ENCODE results near the gene GRB14. TPM values are rescaled to one million over a fixed set of nuclear protein-coding genes. Genes with fewer than 3 reads are reported as not detected.

GRB14 gene
- total RNA-seq, 1 donor from 2014 or later, result 5.8 TPM

DNA sequence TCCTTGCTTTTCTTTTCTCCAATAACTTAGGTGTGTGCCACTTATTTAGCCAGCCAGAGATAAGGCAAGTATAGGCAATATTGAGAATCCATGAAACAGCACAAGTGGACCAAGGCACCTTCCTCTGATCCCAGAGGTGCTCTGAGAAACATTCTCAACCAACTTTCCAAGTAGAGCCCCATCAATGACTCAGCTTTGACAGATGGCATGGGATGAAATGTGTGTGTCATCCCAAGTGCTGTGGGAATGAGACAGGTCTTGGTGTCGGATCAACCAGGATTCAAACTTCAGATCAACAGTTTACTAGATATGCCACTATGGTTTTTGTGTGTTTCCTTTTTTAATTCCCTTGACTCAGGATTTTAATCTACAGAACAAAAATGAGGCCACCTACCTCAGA lies 164.0 kb downstream of the GRB14 start:
- Mint-ChIP-seq H3K9me3 (ENCODE audit: unreplicated experiment) (no peaks in the 10 kb centered on the region), H3K27ac (ENCODE audit: unreplicated experiment) (no peak overlapping the region), H3K27me3 (ENCODE audit: unreplicated experiment) (no peaks in the 10 kb centered on the region)

DNA sequence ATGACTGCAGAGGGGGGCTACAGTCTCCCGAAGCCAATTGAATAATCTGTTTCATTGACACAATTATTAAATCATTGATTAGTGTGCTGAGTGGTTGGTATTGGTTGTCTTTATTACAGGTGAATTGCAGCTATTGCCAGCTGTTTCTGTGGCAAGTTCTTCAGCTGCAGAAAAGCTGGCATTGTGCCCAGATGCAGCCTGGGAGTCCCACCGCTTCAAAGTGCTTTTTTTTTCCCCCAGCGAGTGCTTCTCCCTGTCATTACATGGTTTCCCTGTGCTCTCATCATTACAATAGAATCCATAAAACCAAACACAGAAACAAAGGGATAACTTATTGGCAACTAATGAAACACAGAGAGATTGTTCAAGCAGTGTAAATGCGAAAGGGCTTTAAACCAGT lies 164.7 kb downstream of the GRB14 start:
- no peak for DNase-seq (ENCODE audit: low spot score)
- H3K9me3 Mint-ChIP-seq (ENCODE audit: unreplicated experiment), result no peaks in the 10 kb centered on the region
- TF ChIP-seq, protein P1, sequence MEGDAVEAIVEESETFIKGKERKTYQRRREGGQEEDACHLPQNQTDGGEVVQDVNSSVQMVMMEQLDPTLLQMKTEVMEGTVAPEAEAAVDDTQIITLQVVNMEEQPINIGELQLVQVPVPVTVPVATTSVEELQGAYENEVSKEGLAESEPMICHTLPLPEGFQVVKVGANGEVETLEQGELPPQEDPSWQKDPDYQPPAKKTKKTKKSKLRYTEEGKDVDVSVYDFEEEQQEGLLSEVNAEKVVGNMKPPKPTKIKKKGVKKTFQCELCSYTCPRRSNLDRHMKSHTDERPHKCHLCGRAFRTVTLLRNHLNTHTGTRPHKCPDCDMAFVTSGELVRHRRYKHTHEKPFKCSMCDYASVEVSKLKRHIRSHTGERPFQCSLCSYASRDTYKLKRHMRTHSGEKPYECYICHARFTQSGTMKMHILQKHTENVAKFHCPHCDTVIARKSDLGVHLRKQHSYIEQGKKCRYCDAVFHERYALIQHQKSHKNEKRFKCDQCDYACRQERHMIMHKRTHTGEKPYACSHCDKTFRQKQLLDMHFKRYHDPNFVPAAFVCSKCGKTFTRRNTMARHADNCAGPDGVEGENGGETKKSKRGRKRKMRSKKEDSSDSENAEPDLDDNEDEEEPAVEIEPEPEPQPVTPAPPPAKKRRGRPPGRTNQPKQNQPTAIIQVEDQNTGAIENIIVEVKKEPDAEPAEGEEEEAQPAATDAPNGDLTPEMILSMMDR (IDR thresholded peaks at IDR 0.05; ENCODE audit: unreplicated experiment), result no peak
- H3K27ac Mint-ChIP-seq (ENCODE audit: unreplicated experiment), result no peak overlapping the region
- no peak overlapping the region for H3K4me3 Mint-ChIP-seq (ENCODE audit: unreplicated experiment)
- H3K27me3 Mint-ChIP-seq (ENCODE audit: unreplicated experiment), result no peaks in the 10 kb centered on the region
- no peaks in the 10 kb centered on the region for H3K4me1 Mint-ChIP-seq (ENCODE audit: unreplicated experiment)
- no peaks in the 10 kb centered on the region for H3K36me3 Mint-ChIP-seq (ENCODE audit: low read depth, unreplicated experiment)

More for the DNA sequence above, 164.0 kb downstream of the GRB14 start:
- no peaks in the 10 kb centered on the region for H3K36me3 Mint-ChIP-seq (ENCODE audit: low read depth, unreplicated experiment)
- DNase-seq (ENCODE audit: low spot score), result no peak
- TF ChIP-seq, protein P1 (IDR thresholded peaks at IDR 0.05; ENCODE audit: unreplicated experiment), result no peak
- H3K4me3 Mint-ChIP-seq (ENCODE audit: unreplicated experiment), result no peak overlapping the region
- H3K4me1 Mint-ChIP-seq (ENCODE audit: unreplicated experiment), result no peaks in the 10 kb centered on the region

- Mint-ChIP-seq H3K36me3 (ENCODE audit: low read depth, unreplicated experiment) (no peaks in the 10 kb centered on the region), H3K27ac (ENCODE audit: unreplicated experiment) (no peak overlapping the region), H3K9me3 (ENCODE audit: unreplicated experiment) (no peaks in the 10 kb centered on the region), H3K4me1 (ENCODE audit: unreplicated experiment) (no peaks in the 10 kb centered on the region), H3K27me3 (ENCODE audit: unreplicated experiment) (no peaks in the 10 kb centered on the region), H3K4me3 (ENCODE audit: unreplicated experiment) (no peak overlapping the region)
- TF ChIP-seq, protein P1 (IDR thresholded peaks at IDR 0.05; ENCODE audit: unreplicated experiment), result no peak
- DNase-seq (ENCODE audit: low spot score), result no peak
These were observed 167.5 kb downstream of the GRB14 start for GRCh38 chr2:164453656-164454305.

DNA sequence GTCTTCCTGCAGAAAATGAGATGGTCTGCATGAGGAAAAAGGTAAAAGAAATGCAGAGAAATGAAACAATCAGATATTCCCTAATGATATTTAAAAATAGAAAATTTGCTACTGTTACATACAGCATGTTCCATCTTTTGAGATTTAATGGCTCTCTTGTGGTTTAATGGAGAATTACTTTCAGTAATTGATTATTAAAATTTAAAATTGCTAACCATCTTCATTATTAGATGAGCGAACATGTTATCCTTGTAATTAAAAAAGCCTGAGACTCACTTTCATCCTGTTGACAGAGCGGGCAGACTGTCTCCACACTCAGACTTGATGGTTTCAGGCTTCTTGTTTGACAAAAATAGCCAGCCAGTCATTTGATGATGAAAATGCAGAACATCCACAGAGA lies 171.0 kb downstream of the GRB14 start:
- Mint-ChIP-seq H3K27ac (ENCODE audit: unreplicated experiment) (no peak overlapping the region), H3K4me1 (ENCODE audit: unreplicated experiment) (no peaks in the 10 kb centered on the region), H3K9me3 (ENCODE audit: unreplicated experiment) (no peaks in the 10 kb centered on the region), H3K36me3 (ENCODE audit: low read depth, unreplicated experiment) (no peaks in the 10 kb centered on the region), H3K4me3 (ENCODE audit: unreplicated experiment) (no peak overlapping the region), H3K27me3 (ENCODE audit: unreplicated experiment) (no peaks in the 10 kb centered on the region)
- TF ChIP-seq, protein P1 (IDR thresholded peaks at IDR 0.05; ENCODE audit: unreplicated experiment), result no peak
- no peak for DNase-seq (ENCODE audit: low spot score)

- TF ChIP-seq, protein P1 (IDR thresholded peaks at IDR 0.05; ENCODE audit: unreplicated experiment), result no peak
- Mint-ChIP-seq H3K4me3 (ENCODE audit: unreplicated experiment) (no peak overlapping the region), H3K27me3 (ENCODE audit: unreplicated experiment) (no peaks in the 10 kb centered on the region), H3K4me1 (ENCODE audit: unreplicated experiment) (no peaks in the 10 kb centered on the region), H3K9me3 (ENCODE audit: unreplicated experiment) (no peaks in the 10 kb centered on the region), H3K36me3 (ENCODE audit: low read depth, unreplicated experiment) (no peaks in the 10 kb centered on the region), H3K27ac (ENCODE audit: unreplicated experiment) (no peak overlapping the region)
- no peak for DNase-seq (ENCODE audit: low spot score)
These were observed 171.6 kb downstream of the GRB14 start for GRCh38 chr2:164449706-164450105.
